ENCODE data around the gene AP1G2.

AP1G2 gene

GRCh38 chr14:23603103-23603502, 35.5 kb upstream of the AP1G2 start:
- Histone ChIP-seq H3K9me3 (ENCODE audit: severe bottlenecking) (no peaks in the 10 kb centered on the region), H3K4me3 (ENCODE audit: severe bottlenecking) (no peak overlapping the region), H3K36me3 (ENCODE audit: low read depth) (no peaks in the 10 kb centered on the region), H3K4me1 (ENCODE audit: insufficient read depth, poor library complexity, severe bottlenecking) (no peaks in the 10 kb centered on the region), H3K27ac (ENCODE audit: poor library complexity, severe bottlenecking) (no peak overlapping the region), H3K27me3 (ENCODE audit: insufficient read depth, poor library complexity, severe bottlenecking) (peaks cover 4% of the 10 kb centered on the region)
- no peak for ATAC-seq (ENCODE audit: low read depth)
- no peak for TF ChIP-seq CTCF (IDR thresholded peaks at IDR 0.05; ENCODE audit: poor library complexity, severe bottlenecking)
- no peak for DNase-seq (ENCODE audit: low spot score)

GRCh38 chr14:23602181-23603095, 34.8 kb upstream of the AP1G2 start:
- no peak overlapping the region for H3K4me3 ChIP-seq (ENCODE audit: severe bottlenecking)
- no peak for TF ChIP-seq CTCF (IDR thresholded peaks at IDR 0.05; ENCODE audit: poor library complexity, severe bottlenecking)

GRCh38 chr14:23601845-23602180, 34.2 kb upstream of the AP1G2 start:
- no peak for TF ChIP-seq CTCF (IDR thresholded peaks at IDR 0.05; ENCODE audit: poor library complexity, severe bottlenecking)
- Histone ChIP-seq H3K9me3 (ENCODE audit: severe bottlenecking) (no peaks in the 10 kb centered on the region), H3K4me3 (ENCODE audit: severe bottlenecking) (no peak overlapping the region), H3K27me3 (ENCODE audit: insufficient read depth, poor library complexity, severe bottlenecking) (no peaks in the 10 kb centered on the region), H3K27ac (ENCODE audit: poor library complexity, severe bottlenecking) (no peak overlapping the region), H3K36me3 (ENCODE audit: low read depth) (no peaks in the 10 kb centered on the region), H3K4me1 (ENCODE audit: insufficient read depth, poor library complexity, severe bottlenecking) (no peaks in the 10 kb centered on the region)
- no peak for DNase-seq (ENCODE audit: low spot score)
- no peak for ATAC-seq (ENCODE audit: low read depth)

More at GRCh38 chr14:23602181-23603095, 34.8 kb upstream of the AP1G2 start:
- Histone ChIP-seq H3K36me3 (ENCODE audit: low read depth) (no peaks in the 10 kb centered on the region), H3K27me3 (ENCODE audit: insufficient read depth, poor library complexity, severe bottlenecking) (peaks cover 4% of the 10 kb centered on the region), H3K9me3 (ENCODE audit: severe bottlenecking) (no peaks in the 10 kb centered on the region), H3K27ac (ENCODE audit: poor library complexity, severe bottlenecking) (no peak overlapping the region), H3K4me1 (ENCODE audit: insufficient read depth, poor library complexity, severe bottlenecking) (no peaks in the 10 kb centered on the region)
- ATAC-seq (ENCODE audit: low read depth), result no peak
- DNase-seq (ENCODE audit: low spot score), result no peak

GRCh38 chr14:23601424-23601823, 33.8 kb upstream of the AP1G2 start:
- Histone ChIP-seq H3K27ac (ENCODE audit: poor library complexity, severe bottlenecking) (no peak overlapping the region), H3K27me3 (ENCODE audit: insufficient read depth, poor library complexity, severe bottlenecking) (no peaks in the 10 kb centered on the region), H3K4me3 (ENCODE audit: severe bottlenecking) (no peak overlapping the region), H3K9me3 (ENCODE audit: severe bottlenecking) (no peaks in the 10 kb centered on the region), H3K4me1 (ENCODE audit: insufficient read depth, poor library complexity, severe bottlenecking) (no peaks in the 10 kb centered on the region), H3K36me3 (ENCODE audit: low read depth) (no peaks in the 10 kb centered on the region)
- DNase-seq (ENCODE audit: low spot score) (no peak), ATAC-seq (ENCODE audit: low read depth) (no peak)
- TF ChIP-seq CTCF (IDR thresholded peaks at IDR 0.05; ENCODE audit: poor library complexity, severe bottlenecking), result no peak

GRCh38 chr14:23600806-23601205, 33.2 kb upstream of the AP1G2 start:
- H3K9me3 ChIP-seq (ENCODE audit: severe bottlenecking), result no peaks in the 10 kb centered on the region
- TF ChIP-seq CTCF (IDR thresholded peaks at IDR 0.05; ENCODE audit: poor library complexity, severe bottlenecking), result no peak
- no peak overlapping the region for H3K27ac ChIP-seq (ENCODE audit: poor library complexity, severe bottlenecking)
- DNase-seq (ENCODE audit: low spot score), result no peak
- no peaks in the 10 kb centered on the region for H3K4me1 ChIP-seq (ENCODE audit: insufficient read depth, poor library complexity, severe bottlenecking)
- H3K4me3 ChIP-seq (ENCODE audit: severe bottlenecking), result no peak overlapping the region
- ATAC-seq (ENCODE audit: low read depth), result no peak
- H3K36me3 ChIP-seq (ENCODE audit: low read depth), result no peaks in the 10 kb centered on the region
- no peaks in the 10 kb centered on the region for H3K27me3 ChIP-seq (ENCODE audit: insufficient read depth, poor library complexity, severe bottlenecking)
